Stomach smooth muscle (tissue), 2 donors: ENCODE results near the gene SFXN1.

Source experiments
- H3K27ac ChIP-seq: one replicate; pipeline ENCODE4 v1.7.0; 2013; ENCODE audit warnings: mild to moderate bottlenecking, low read length, inconsistent platforms
- H3K27me3 ChIP-seq, 2 donors: one replicate each; pipeline ENCODE4 v1.7.0; 2013; ENCODE audit warnings: low read length in 2 of 2; ENCODE audit not compliant: insufficient read depth in 2 of 2, control insufficient read depth in 1 of 2
- H3K36me3 ChIP-seq, 2 donors: one replicate each; pipeline ENCODE4 v1.7.0; 2013; ENCODE audit warnings: low read length in 2 of 2; ENCODE audit not compliant: control insufficient read depth in 2 of 2, insufficient read depth in 2 of 2
- H3K4me1 ChIP-seq: one replicate; pipeline ENCODE4 v1.7.0; 2013; ENCODE audit warnings: low read length; ENCODE audit not compliant: control insufficient read depth, insufficient read depth
- H3K4me3 ChIP-seq, 2 donors: one replicate each; pipeline ENCODE4 v1.7.0; 2013; ENCODE audit warnings: low read length in 2 of 2
- H3K9ac ChIP-seq, 2 donors: one replicate each; pipeline ENCODE4 v1.7.0; 2013; ENCODE audit warnings: low read length in 2 of 2, mild to moderate bottlenecking in 1 of 2
- H3K9me3 ChIP-seq, 2 donors: one replicate each; pipeline ENCODE4 v1.7.0; 2013; ENCODE audit warnings: low read length in 2 of 2; ENCODE audit not compliant: control insufficient read depth in 2 of 2
- donor health status: healthy.
- donor health status: Pancreatic carcinoma.

Gene SFXN1

GRCh38 chr5:175539936-175540335 is 61.6 kb downstream of the SFXN1 start:
- Histone ChIP-seq H3K4me1 (peaks cover 6% of the 10 kb centered on the region), H3K27ac (no peak overlapping the region), H3K36me3 (no peaks in the 10 kb centered on the region), H3K27me3 (peaks cover 0 to 2% of the 10 kb centered on the region in 2 donors), H3K9me3 (no peaks in the 10 kb centered on the region), H3K9ac (no peak overlapping the region), H3K4me3 (no peak overlapping the region)

GRCh38 chr5:175541264-175541663 is 62.9 kb downstream of the SFXN1 start:
- peaks cover 6% of the 10 kb centered on the region for H3K4me1 ChIP-seq

GRCh38 chr5:175542232-175542965 is 64.0 kb downstream of the SFXN1 start:
- H3K27ac ChIP-seq = no peak overlapping the region
- peaks cover 0 to 6% of the 10 kb centered on the region in 2 donors for H3K27me3 ChIP-seq
- H3K4me3 ChIP-seq = no peak overlapping the region
- H3K4me1 ChIP-seq = peaks cover 6% of the 10 kb centered on the region
- H3K36me3 ChIP-seq = no peaks in the 10 kb centered on the region
- no peak overlapping the region for H3K9ac ChIP-seq
- H3K9me3 ChIP-seq = no peaks in the 10 kb centered on the region

More at GRCh38 chr5:175541264-175541663, 62.9 kb downstream of the SFXN1 start:
- no peak overlapping the region for H3K4me3 ChIP-seq
- no peak overlapping the region for H3K27ac ChIP-seq
- H3K9me3 ChIP-seq = no peaks in the 10 kb centered on the region
- H3K36me3 ChIP-seq = no peaks in the 10 kb centered on the region
- H3K9ac ChIP-seq = no peak overlapping the region
- H3K27me3 ChIP-seq = peaks cover 0 to 2% of the 10 kb centered on the region in 2 donors

- no peak overlapping the region for H3K9ac ChIP-seq
- no peaks in the 10 kb centered on the region for H3K36me3 ChIP-seq
- H3K27me3 ChIP-seq = peaks cover 0 to 7% of the 10 kb centered on the region in 2 donors
- peaks cover 6% of the 10 kb centered on the region for H3K4me1 ChIP-seq
- no peaks in the 10 kb centered on the region for H3K9me3 ChIP-seq
- no peak overlapping the region for H3K27ac ChIP-seq
- H3K4me3 ChIP-seq = no peak overlapping the region
Measured at GRCh38 chr5:175542966-175543235, 64.5 kb downstream of the SFXN1 start.

GRCh38 chr5:175544108-175544511 is 65.8 kb downstream of the SFXN1 start:
- H3K9ac ChIP-seq = no peak overlapping the region
- H3K4me3 ChIP-seq = no peak overlapping the region
- no peaks in the 10 kb centered on the region for H3K36me3 ChIP-seq
- peaks cover 2 to 7% of the 10 kb centered on the region in 2 donors for H3K27me3 ChIP-seq
- no peak overlapping the region for H3K27ac ChIP-seq
- peaks cover 6% of the 10 kb centered on the region for H3K4me1 ChIP-seq
- no peaks in the 10 kb centered on the region for H3K9me3 ChIP-seq

- Histone ChIP-seq H3K9me3 (no peaks in the 10 kb centered on the region), H3K27me3 (peaks cover 2 to 7% of the 10 kb centered on the region in 2 donors), H3K4me1 (peaks cover 6% of the 10 kb centered on the region), H3K36me3 (no peaks in the 10 kb centered on the region), H3K27ac (no peak overlapping the region), H3K4me3 (no peak overlapping the region), H3K9ac (no peak overlapping the region)
Measured at GRCh38 chr5:175544586-175544985, 66.2 kb downstream of the SFXN1 start.

GRCh38 chr5:175547842-175548241 is 69.5 kb downstream of the SFXN1 start:
- Histone ChIP-seq H3K27ac (no peak overlapping the region), H3K4me3 (no peak overlapping the region), H3K9me3 (no peaks in the 10 kb centered on the region), H3K9ac (no peak overlapping the region), H3K27me3 (peaks cover 2 to 7% of the 10 kb centered on the region in 2 donors), H3K36me3 (no peaks in the 10 kb centered on the region), H3K4me1 (no peaks in the 10 kb centered on the region)

GRCh38 chr5:175548626-175549311 is 70.4 kb downstream of the SFXN1 start:
- H3K27me3 ChIP-seq = peaks cover 2 to 5% of the 10 kb centered on the region in 2 donors
- H3K4me3 ChIP-seq = no peak overlapping the region
- no peak overlapping the region for H3K27ac ChIP-seq
- H3K36me3 ChIP-seq = no peaks in the 10 kb centered on the region
- H3K4me1 ChIP-seq = no peaks in the 10 kb centered on the region
- H3K9ac ChIP-seq = no peak overlapping the region
- no peaks in the 10 kb centered on the region for H3K9me3 ChIP-seq

- no peaks in the 10 kb centered on the region for H3K36me3 ChIP-seq
- H3K27ac ChIP-seq = no peak overlapping the region
- H3K27me3 ChIP-seq = peaks cover 2 to 7% of the 10 kb centered on the region in 2 donors
- no peak overlapping the region for H3K4me3 ChIP-seq
- no peaks in the 10 kb centered on the region for H3K9me3 ChIP-seq
- no peak overlapping the region for H3K9ac ChIP-seq
- no peaks in the 10 kb centered on the region for H3K4me1 ChIP-seq
Measured at GRCh38 chr5:175550055-175550805, 71.9 kb downstream of the SFXN1 start.

GRCh38 chr5:175551266-175551665 is 72.9 kb downstream of the SFXN1 start:
- peaks cover 2 to 9% of the 10 kb centered on the region in 2 donors for H3K27me3 ChIP-seq
- no peak overlapping the region for H3K4me3 ChIP-seq
- no peaks in the 10 kb centered on the region for H3K36me3 ChIP-seq

More at GRCh38 chr5:175551266-175551665, 72.9 kb downstream of the SFXN1 start:
- H3K27ac ChIP-seq = no peak overlapping the region
- no peak overlapping the region for H3K9ac ChIP-seq
- H3K4me1 ChIP-seq = no peaks in the 10 kb centered on the region
- no peaks in the 10 kb centered on the region for H3K9me3 ChIP-seq
